ENCODE measurements around the gene AOC1.

DNA sequence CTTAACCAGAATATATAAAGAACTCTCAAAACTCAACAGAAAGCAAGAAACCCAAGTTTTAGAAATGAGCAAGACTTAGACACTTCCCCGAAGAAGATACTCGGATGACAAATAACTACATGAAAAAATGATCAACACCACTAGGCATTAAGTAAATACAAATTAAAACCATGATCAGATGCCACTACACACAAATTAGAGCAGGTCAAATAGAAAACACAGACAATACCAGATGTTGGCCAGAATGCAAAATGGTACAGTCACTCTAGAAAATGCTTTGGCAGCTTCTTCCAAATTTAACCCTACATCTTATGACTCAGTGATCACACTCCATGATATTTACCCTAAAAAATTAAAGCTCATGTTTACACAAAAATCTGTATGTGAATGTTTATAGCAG lies 33.3 kb upstream of the AOC1 start:
- TF ChIP-seq, protein P1, sequence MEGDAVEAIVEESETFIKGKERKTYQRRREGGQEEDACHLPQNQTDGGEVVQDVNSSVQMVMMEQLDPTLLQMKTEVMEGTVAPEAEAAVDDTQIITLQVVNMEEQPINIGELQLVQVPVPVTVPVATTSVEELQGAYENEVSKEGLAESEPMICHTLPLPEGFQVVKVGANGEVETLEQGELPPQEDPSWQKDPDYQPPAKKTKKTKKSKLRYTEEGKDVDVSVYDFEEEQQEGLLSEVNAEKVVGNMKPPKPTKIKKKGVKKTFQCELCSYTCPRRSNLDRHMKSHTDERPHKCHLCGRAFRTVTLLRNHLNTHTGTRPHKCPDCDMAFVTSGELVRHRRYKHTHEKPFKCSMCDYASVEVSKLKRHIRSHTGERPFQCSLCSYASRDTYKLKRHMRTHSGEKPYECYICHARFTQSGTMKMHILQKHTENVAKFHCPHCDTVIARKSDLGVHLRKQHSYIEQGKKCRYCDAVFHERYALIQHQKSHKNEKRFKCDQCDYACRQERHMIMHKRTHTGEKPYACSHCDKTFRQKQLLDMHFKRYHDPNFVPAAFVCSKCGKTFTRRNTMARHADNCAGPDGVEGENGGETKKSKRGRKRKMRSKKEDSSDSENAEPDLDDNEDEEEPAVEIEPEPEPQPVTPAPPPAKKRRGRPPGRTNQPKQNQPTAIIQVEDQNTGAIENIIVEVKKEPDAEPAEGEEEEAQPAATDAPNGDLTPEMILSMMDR (conservative IDR thresholded peaks at IDR 0.05; ENCODE audit: low read length) = no peak
- TF ChIP-seq EZH2phosphoT487 (IDR thresholded peaks at IDR 0.05; ENCODE audit: borderline replicate concordance, low read depth, low read length) = no peak

All from OCI-LY7 (cell line).